ENCODE data around the gene CXCL14.

CXCL14 gene

GRCh38 chr5:135578685-135579341, at the start of gene CXCL14:
Gene CXCL14 (minus strand): TSS chr5:135578991. CDS start chr5:135578778, 213 bp downstream.
- H3K36me3 ChIP-seq (ENCODE audit: control insufficient read depth, insufficient read depth, low read length): no peaks in the 10 kb centered on the region; the same call in 1 of the 2 replicates
- H3K4me1 ChIP-seq (ENCODE audit: control insufficient read depth, insufficient read depth, low read length): peaks cover 33% of the 10 kb centered on the region
- H3K27me3 ChIP-seq (ENCODE audit: control insufficient read depth, insufficient read depth, low read length): peaks cover 86% of the 10 kb centered on the region
- H3K9me3 ChIP-seq (ENCODE audit: control insufficient read depth, insufficient read depth, low read depth, low read length): no peaks in the 10 kb centered on the region
- H3K4me3 ChIP-seq (ENCODE audit: low read depth, low read length): peak within 1 kb of the TSS; percentile 76
- H3K9ac ChIP-seq (ENCODE audit: low read length): peak within 1 kb of the TSS; percentile 67
- no peak within 1 kb of the TSS for H3K27ac ChIP-seq (ENCODE audit: low read depth, low read length)

GRCh38 chr5:135626636-135627035, 47.8 kb upstream of the CXCL14 start:
- Histone ChIP-seq H3K4me3 (ENCODE audit: low read depth, low read length) (no peak overlapping the region), H3K36me3 (ENCODE audit: control insufficient read depth, insufficient read depth, low read length) (no peaks in the 10 kb centered on the region), H3K27ac (ENCODE audit: low read depth, low read length) (no peak overlapping the region), H3K27me3 (ENCODE audit: control insufficient read depth, insufficient read depth, low read length) (0 out of 2 replicates have a peak, but pooled peaks cover 9% of the 10 kb centered on the region), H3K9me3 (ENCODE audit: control insufficient read depth, insufficient read depth, low read depth, low read length) (no peaks in the 10 kb centered on the region), H3K4me1 (ENCODE audit: control insufficient read depth, insufficient read depth, low read length) (no peaks in the 10 kb centered on the region), H3K9ac (ENCODE audit: low read length) (no peak overlapping the region)

- Histone ChIP-seq H3K4me1 (ENCODE audit: control insufficient read depth, insufficient read depth, low read length) (no peaks in the 10 kb centered on the region), H3K9ac (ENCODE audit: low read length) (no peak overlapping the region), H3K9me3 (ENCODE audit: control insufficient read depth, insufficient read depth, low read depth, low read length) (no peaks in the 10 kb centered on the region), H3K4me3 (ENCODE audit: low read depth, low read length) (no peak overlapping the region), H3K36me3 (ENCODE audit: control insufficient read depth, insufficient read depth, low read length) (no peaks in the 10 kb centered on the region), H3K27ac (ENCODE audit: low read depth, low read length) (no peak overlapping the region), H3K27me3 (ENCODE audit: control insufficient read depth, insufficient read depth, low read length) (0 out of 2 replicates have a peak, but pooled peaks cover 9% of the 10 kb centered on the region)
These were observed 47.2 kb upstream of the CXCL14 start for GRCh38 chr5:135625961-135626360.

GRCh38 chr5:135625486-135625885, 46.7 kb upstream of the CXCL14 start:
- H3K27ac ChIP-seq (ENCODE audit: low read depth, low read length): no peak overlapping the region
- no peaks in the 10 kb centered on the region for H3K36me3 ChIP-seq (ENCODE audit: control insufficient read depth, insufficient read depth, low read length)
- H3K4me3 ChIP-seq (ENCODE audit: low read depth, low read length): no peak overlapping the region
- no peaks in the 10 kb centered on the region for H3K9me3 ChIP-seq (ENCODE audit: control insufficient read depth, insufficient read depth, low read depth, low read length)
- H3K4me1 ChIP-seq (ENCODE audit: control insufficient read depth, insufficient read depth, low read length): no peaks in the 10 kb centered on the region
- H3K9ac ChIP-seq (ENCODE audit: low read length): no peak overlapping the region
- H3K27me3 ChIP-seq (ENCODE audit: control insufficient read depth, insufficient read depth, low read length): 0 out of 2 replicates have a peak, but pooled peaks cover 9% of the 10 kb centered on the region

GRCh38 chr5:135625061-135625460, 46.3 kb upstream of the CXCL14 start:
- H3K27ac ChIP-seq (ENCODE audit: low read depth, low read length): no peak overlapping the region
- H3K36me3 ChIP-seq (ENCODE audit: control insufficient read depth, insufficient read depth, low read length): no peaks in the 10 kb centered on the region
- H3K4me3 ChIP-seq (ENCODE audit: low read depth, low read length): no peak overlapping the region
- 0 out of 2 replicates have a peak, but pooled peaks cover under 1% of the 10 kb centered on the region for H3K9me3 ChIP-seq (ENCODE audit: control insufficient read depth, insufficient read depth, low read depth, low read length)
- no peaks in the 10 kb centered on the region for H3K4me1 ChIP-seq (ENCODE audit: control insufficient read depth, insufficient read depth, low read length)
- 0 out of 2 replicates have a peak, but pooled peaks cover 7% of the 10 kb centered on the region for H3K27me3 ChIP-seq (ENCODE audit: control insufficient read depth, insufficient read depth, low read length)
- H3K9ac ChIP-seq (ENCODE audit: low read length): no peak overlapping the region

GRCh38 chr5:135623186-135623715, 44.5 kb upstream of the CXCL14 start:
- Histone ChIP-seq H3K27me3 (ENCODE audit: control insufficient read depth, insufficient read depth, low read length) (no peaks in the 10 kb centered on the region), H3K9ac (ENCODE audit: low read length) (no peak overlapping the region), H3K9me3 (ENCODE audit: control insufficient read depth, insufficient read depth, low read depth, low read length) (peaks cover 14% of the 10 kb centered on the region; the same call in 1 of the 2 replicates), H3K27ac (ENCODE audit: low read depth, low read length) (no peak overlapping the region), H3K4me1 (ENCODE audit: control insufficient read depth, insufficient read depth, low read length) (no peaks in the 10 kb centered on the region), H3K4me3 (ENCODE audit: low read depth, low read length) (no peak overlapping the region), H3K36me3 (ENCODE audit: control insufficient read depth, insufficient read depth, low read length) (no peaks in the 10 kb centered on the region)

DNA sequence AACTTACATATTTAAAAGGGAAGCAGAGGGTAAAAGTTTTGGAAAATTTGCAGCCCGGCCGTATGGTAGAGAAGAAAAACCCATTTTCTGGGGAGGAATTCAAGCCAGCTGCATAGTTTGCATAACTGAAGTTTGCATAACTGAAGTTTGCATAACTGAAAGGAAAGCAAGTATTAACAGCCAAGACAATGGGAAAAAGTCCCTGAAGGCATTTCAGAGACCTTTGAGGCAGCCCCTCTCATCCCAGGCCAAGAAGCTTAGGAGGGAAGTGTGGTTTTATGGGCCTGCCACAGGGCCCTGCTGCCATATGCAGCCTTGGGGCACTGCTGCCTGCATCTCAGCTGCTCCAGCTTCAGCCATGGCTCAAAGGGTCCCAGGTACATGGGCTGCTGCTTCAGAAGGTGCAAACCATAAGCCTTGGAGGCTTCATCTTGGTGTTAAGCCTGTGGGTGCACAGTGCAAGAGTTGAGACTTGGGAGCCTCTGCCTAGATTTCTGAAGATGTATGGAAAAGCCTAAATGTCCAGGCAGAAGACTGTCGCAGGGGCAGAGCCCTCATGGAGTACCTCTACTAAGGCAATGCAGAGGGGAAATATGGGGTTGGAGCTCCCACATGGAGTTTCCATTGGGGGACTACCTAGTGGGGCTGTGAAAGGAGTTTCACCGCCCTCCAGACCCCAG, 36.9 kb upstream of the CXCL14 start:
- Histone ChIP-seq H3K9me3 (ENCODE audit: control insufficient read depth, insufficient read depth, low read depth, low read length) (peaks cover 32% of the 10 kb centered on the region), H3K4me3 (ENCODE audit: low read depth, low read length) (peak overlapping the region; percentile 25; the same call in 1 of the 2 replicates), H3K27ac (ENCODE audit: low read depth, low read length) (peak overlapping the region; percentile 60), H3K36me3 (ENCODE audit: control insufficient read depth, insufficient read depth, low read length) (no peaks in the 10 kb centered on the region), H3K27me3 (ENCODE audit: control insufficient read depth, insufficient read depth, low read length) (no peaks in the 10 kb centered on the region), H3K4me1 (ENCODE audit: control insufficient read depth, insufficient read depth, low read length) (no peaks in the 10 kb centered on the region), H3K9ac (ENCODE audit: low read length) (peak overlapping the region; percentile 2)

GRCh38 chr5:135615171-135615570, 36.4 kb upstream of the CXCL14 start:
- H3K36me3 ChIP-seq (ENCODE audit: control insufficient read depth, insufficient read depth, low read length): no peaks in the 10 kb centered on the region
- H3K9ac ChIP-seq (ENCODE audit: low read length): peak overlapping the region; percentile 2
- H3K4me3 ChIP-seq (ENCODE audit: low read depth, low read length): peak overlapping the region; percentile 25; the same call in 1 of the 2 replicates
- H3K27me3 ChIP-seq (ENCODE audit: control insufficient read depth, insufficient read depth, low read length): no peaks in the 10 kb centered on the region
- H3K9me3 ChIP-seq (ENCODE audit: control insufficient read depth, insufficient read depth, low read depth, low read length): peaks cover 32% of the 10 kb centered on the region
- no peaks in the 10 kb centered on the region for H3K4me1 ChIP-seq (ENCODE audit: control insufficient read depth, insufficient read depth, low read length)
- H3K27ac ChIP-seq (ENCODE audit: low read depth, low read length): peak overlapping the region; percentile 60

- H3K36me3 ChIP-seq (ENCODE audit: control insufficient read depth, insufficient read depth, low read length): no peaks in the 10 kb centered on the region
- H3K4me1 ChIP-seq (ENCODE audit: control insufficient read depth, insufficient read depth, low read length): no peaks in the 10 kb centered on the region
- no peak overlapping the region for H3K9ac ChIP-seq (ENCODE audit: low read length)
- H3K4me3 ChIP-seq (ENCODE audit: low read depth, low read length): no peak overlapping the region
- no peak overlapping the region for H3K27ac ChIP-seq (ENCODE audit: low read depth, low read length)
- peaks cover 32% of the 10 kb centered on the region; the same call in 1 of the 2 replicates for H3K27me3 ChIP-seq (ENCODE audit: control insufficient read depth, insufficient read depth, low read length)
- H3K9me3 ChIP-seq (ENCODE audit: control insufficient read depth, insufficient read depth, low read depth, low read length): no peaks in the 10 kb centered on the region; the same call in 1 of the 2 replicates
These were observed 31.2 kb upstream of the CXCL14 start for GRCh38 chr5:135609981-135610380.

DNA sequence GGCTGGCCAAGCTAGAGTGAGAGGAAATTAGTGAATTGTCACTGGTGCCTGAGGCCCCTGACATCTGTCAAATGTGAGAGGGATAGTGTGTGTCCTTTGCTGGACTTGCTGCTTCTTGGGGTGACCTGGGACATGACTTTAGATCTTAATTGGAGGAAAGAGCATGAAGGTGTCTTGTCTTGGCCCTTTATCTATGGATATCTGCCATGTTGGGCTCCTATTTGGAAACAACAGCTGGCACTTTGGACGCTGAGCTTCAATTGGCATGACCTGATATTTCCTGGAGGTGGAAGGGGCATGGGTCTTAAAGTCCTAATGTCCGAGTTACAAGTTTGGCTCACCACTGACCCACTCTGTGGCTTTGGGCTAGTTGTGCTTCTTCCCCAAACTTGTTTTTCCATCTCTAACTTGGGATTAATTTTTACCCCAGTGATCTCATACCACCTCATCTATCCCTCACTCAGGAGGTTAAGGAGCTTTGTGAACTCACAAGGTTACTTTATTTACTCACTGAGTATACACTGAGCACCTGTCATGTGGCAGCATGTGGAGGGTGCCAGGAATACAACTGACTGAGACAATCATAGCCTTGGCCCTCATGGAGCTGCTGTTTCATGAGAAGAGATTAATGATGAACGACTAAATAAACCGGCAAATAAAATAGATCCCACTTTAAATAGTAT, 30.1 kb upstream of the CXCL14 start:
- peaks cover 2% of the 10 kb centered on the region; the same call in 1 of the 2 replicates for H3K4me1 ChIP-seq (ENCODE audit: control insufficient read depth, insufficient read depth, low read length)
- H3K27ac ChIP-seq (ENCODE audit: low read depth, low read length): no peak overlapping the region
- no peaks in the 10 kb centered on the region; the same call in 1 of the 2 replicates for H3K9me3 ChIP-seq (ENCODE audit: control insufficient read depth, insufficient read depth, low read depth, low read length)
- H3K36me3 ChIP-seq (ENCODE audit: control insufficient read depth, insufficient read depth, low read length): no peaks in the 10 kb centered on the region
- H3K9ac ChIP-seq (ENCODE audit: low read length): no peak overlapping the region
- H3K4me3 ChIP-seq (ENCODE audit: low read depth, low read length): no peak overlapping the region
- H3K27me3 ChIP-seq (ENCODE audit: control insufficient read depth, insufficient read depth, low read length): peaks cover 41% of the 10 kb centered on the region; the same call in 1 of the 2 replicates
